H9 (cell line): ENCODE data around the gene NPNT. TPM values are rescaled to one million over a fixed set of nuclear protein-coding genes. Genes with fewer than 3 reads are reported as not detected.

ENCODE experiments used
- DNase-seq: peaks from one replicate; pipeline ENCODE4 v3.0.0-alpha.2; 2017
- H2AFZ ChIP-seq: one replicate; pipeline ENCODE4 v1.6.1; 2013; ENCODE audit warnings: mild to moderate bottlenecking, low read length, control low read depth, moderate library complexity
- H2AK5ac ChIP-seq: 2 replicates; pipeline ENCODE4 v1.6.1; 2013; ENCODE audit warnings: low read length, control low read depth, mixed read lengths; ENCODE audit not compliant: insufficient read length
- H2BK120ac ChIP-seq: one replicate; pipeline ENCODE4 v1.6.1; 2013; ENCODE audit warnings: low read depth, mild to moderate bottlenecking, low read length, control low read depth, inconsistent platforms; ENCODE audit not compliant: poor library complexity, severe bottlenecking
- H2BK12ac ChIP-seq: 2 replicates; pipeline ENCODE4 v1.6.1; 2013; ENCODE audit warnings: low read length, control low read depth, mixed read lengths, low read depth; ENCODE audit not compliant: insufficient read length
- H2BK15ac ChIP-seq: 2 replicates; pipeline ENCODE4 v1.6.1; 2013; ENCODE audit warnings: low read depth, low read length, control low read depth
- H2BK20ac ChIP-seq: one replicate; pipeline ENCODE4 v1.6.1; 2013; ENCODE audit warnings: low read depth, mild to moderate bottlenecking, low read length, control low read depth, inconsistent platforms; ENCODE audit not compliant: poor library complexity, severe bottlenecking
- H2BK5ac ChIP-seq: 2 replicates; pipeline ENCODE4 v1.6.1; 2013; ENCODE audit warnings: low read length, control low read depth, mixed read lengths; ENCODE audit not compliant: insufficient read length
- H3K14ac ChIP-seq: 2 replicates; pipeline ENCODE4 v1.6.1; 2013; ENCODE audit warnings: low read length, control low read depth; ENCODE audit not compliant: insufficient read depth
- H3K18ac ChIP-seq: 2 replicates; pipeline ENCODE4 v1.6.1; 2013; ENCODE audit warnings: low read depth, mild to moderate bottlenecking, mixed read lengths, low read length, control low read depth; ENCODE audit not compliant: insufficient read length
- H3K23ac ChIP-seq: 2 replicates; pipeline ENCODE4 v1.6.1; 2013; ENCODE audit warnings: low read length, control low read depth, mixed read lengths, low read depth; ENCODE audit not compliant: insufficient read length
- H3K23me2 ChIP-seq: 2 replicates; pipeline ENCODE4 v1.6.1; 2013; ENCODE audit warnings: low read depth, mild to moderate bottlenecking, mixed read lengths, low read length, control low read depth; ENCODE audit not compliant: insufficient read length, poor library complexity, severe bottlenecking
- H3K27ac ChIP-seq: 2 replicates; pipeline ENCODE4 v1.5.1; 2013; ENCODE audit warnings: low read length, control low read depth, mixed read lengths, low read depth; ENCODE audit not compliant: insufficient read length
- H3K27me3 ChIP-seq: 2 replicates; pipeline ENCODE4 v1.6.1; 2013; ENCODE audit warnings: low read length, control low read depth, inconsistent platforms; ENCODE audit not compliant: insufficient read depth
- H3K4ac ChIP-seq: 2 replicates; pipeline ENCODE4 v1.6.1; 2013; ENCODE audit warnings: low read depth, mild to moderate bottlenecking, control low read depth, inconsistent platforms, low read length, moderate library complexity
- H3K4me1 ChIP-seq: 2 replicates; pipeline ENCODE4 v1.6.1; 2013; ENCODE audit warnings: low read length, control low read depth, inconsistent platforms; ENCODE audit not compliant: insufficient read depth
- H3K4me2 ChIP-seq: 2 replicates; pipeline ENCODE4 v1.6.1; 2013; ENCODE audit warnings: low read length, control low read depth, mixed read lengths; ENCODE audit not compliant: insufficient read length, insufficient read depth
- H3K56ac ChIP-seq: 2 replicates; pipeline ENCODE4 v1.6.1; 2013; ENCODE audit warnings: low read depth, mild to moderate bottlenecking, mixed read lengths, low read length, control low read depth; ENCODE audit not compliant: insufficient read length
- H3K79me1 ChIP-seq: 2 replicates; pipeline ENCODE4 v1.6.1; 2013; ENCODE audit warnings: low read depth, mild to moderate bottlenecking, moderate library complexity, low read length, control low read depth, inconsistent platforms; ENCODE audit not compliant: insufficient read depth, poor library complexity, severe bottlenecking
- H3K79me2 ChIP-seq: 2 replicates; pipeline ENCODE4 v1.6.1; 2013; ENCODE audit warnings: low read length, control low read depth, inconsistent platforms; ENCODE audit not compliant: insufficient read depth
- H3K9ac ChIP-seq: 2 replicates; pipeline ENCODE4 v1.6.1; 2013; ENCODE audit warnings: low read length, control low read depth, mixed read lengths; ENCODE audit not compliant: insufficient read length; ENCODE audit errors: extremely low read depth
- H3K9me3 ChIP-seq: one replicate; pipeline ENCODE4 v1.6.1; 2013; ENCODE audit warnings: low read depth, low read length, inconsistent platforms; ENCODE audit not compliant: control insufficient read depth
- H3T11ph ChIP-seq: one replicate; pipeline ENCODE4 v1.6.1; 2013; ENCODE audit warnings: mild to moderate bottlenecking, low read length, control low read depth, inconsistent platforms
- H4K20me1 ChIP-seq: one replicate; pipeline ENCODE4 v1.6.1; 2013; ENCODE audit not compliant: control insufficient read depth, insufficient read length, insufficient read depth
- H4K5ac ChIP-seq: 2 replicates; pipeline ENCODE4 v1.6.1; 2013; ENCODE audit warnings: low read depth, mild to moderate bottlenecking, mixed read lengths, low read length, control low read depth; ENCODE audit not compliant: insufficient read length
- H4K8ac ChIP-seq: replicated peaks from 2 replicates; pipeline ENCODE4 v1.6.1; 2013; ENCODE audit warnings: low read length, control low read depth, mixed read lengths, low read depth; ENCODE audit not compliant: insufficient read length
- H4K91ac ChIP-seq: 2 replicates; pipeline ENCODE4 v1.6.1; 2013; ENCODE audit warnings: low read depth, mild to moderate bottlenecking, moderate library complexity, mixed read lengths, low read length, control low read depth; ENCODE audit not compliant: insufficient read length
- H3K27ac Mint-ChIP-seq, 3 experiments: 2 replicates in 2 of 3; 3 replicates in 1 of 3; pipeline ENCODE4 v1.8.0; 2020 to 2021; ENCODE audit warnings: mixed read lengths in 3 of 3, mild to moderate bottlenecking in 1 of 3, moderate library complexity in 1 of 3
- H3K27me3 Mint-ChIP-seq: 2 replicates; pipeline ENCODE4 v1.8.0; 2021; ENCODE audit warnings: low read depth, mild to moderate bottlenecking, moderate library complexity, mixed read lengths
- H3K36me3 Mint-ChIP-seq, 3 experiments: 2 replicates in 2 of 3; 3 replicates in 1 of 3; pipeline ENCODE4 v1.8.0; 2020 to 2021; ENCODE audit warnings: low read depth in 3 of 3, mixed read lengths in 3 of 3; ENCODE audit not compliant: insufficient read depth in 1 of 3
- H3K4me1 Mint-ChIP-seq, 2 experiments: 2 replicates each; pipeline ENCODE4 v1.8.0; 2020; ENCODE audit warnings: mixed read lengths in 2 of 2
- H3K4me3 Mint-ChIP-seq, 2 experiments: 2 replicates in 1 of 2; 3 replicates in 1 of 2; pipeline ENCODE4 v1.8.0; 2020 to 2021; ENCODE audit warnings: mild to moderate bottlenecking in 2 of 2, mixed read lengths in 2 of 2, moderate library complexity in 1 of 2
- H3K9me3 Mint-ChIP-seq, 2 experiments: 2 replicates in 1 of 2; 3 replicates in 1 of 2; pipeline ENCODE4 v1.8.0; 2020; ENCODE audit warnings: mild to moderate bottlenecking in 2 of 2, mixed read lengths in 2 of 2, moderate library complexity in 1 of 2
- WGBS: extraction: QIAGEN DNeasy Blood & Tissue Kit; methylation state at CpG from one replicate; pipeline ENCODE4 v1.1.7; 2013; ENCODE audit warnings: missing lambda C conversion rate, low lambda C conversion rate, mixed read lengths; ENCODE audit not compliant: insufficient read length; ENCODE audit errors: extremely low coverage; 5-methylcytosine and 5-hydroxymethylcytosine counted together
- total RNA-seq: library from RNA; stranded (reverse); gene quantifications from 2 replicates; pipeline ENCODE4 v1.2.1, GENCODE V29; 2021
- TF ChIP-seq, protein P1 (sequence below): fragments of 200-600 bp; sonication (generic); conservative IDR thresholded peaks from 3 replicates; pipeline ENCODE4 v1.8.0; 2021; ENCODE audit warnings: antibody characterized with exemption, mild to moderate bottlenecking

NPNT gene
- total RNA-seq, 1 experiment from 2014 or later: 0.37 TPM

DNA sequence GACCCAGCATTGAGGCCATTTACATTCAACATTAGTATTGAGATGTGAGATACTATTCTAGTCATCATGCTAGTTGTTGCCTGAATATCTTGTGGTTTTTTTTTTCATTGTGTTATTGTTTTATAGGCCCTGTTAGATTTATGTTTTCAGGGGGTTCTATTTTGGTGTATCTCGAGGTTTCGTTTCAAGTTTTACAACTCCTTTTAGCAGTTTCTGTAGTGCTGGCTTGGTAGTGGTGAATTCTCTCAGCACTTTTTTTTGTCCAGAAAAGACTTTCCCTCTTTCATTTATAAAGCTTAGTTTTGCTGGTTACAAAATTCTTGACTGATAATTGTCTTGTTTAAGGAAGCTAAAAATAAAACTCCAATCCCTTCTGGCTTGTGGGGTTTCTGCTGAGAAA lies 115.5 kb downstream of the NPNT start:
- H3K23me2 ChIP-seq: no peaks in the 10 kb centered on the region
- H4K5ac ChIP-seq: no peak overlapping the region
- H3K14ac ChIP-seq: no peak overlapping the region
- no peak overlapping the region for H2BK20ac ChIP-seq
- no peak overlapping the region for H3K27ac Mint-ChIP-seq
- H2AK5ac ChIP-seq: no peak overlapping the region
- no peaks in the 10 kb centered on the region for H3K79me2 ChIP-seq
- H3K4me1 Mint-ChIP-seq: no peaks in the 10 kb centered on the region
- H4K20me1 ChIP-seq: no peaks in the 10 kb centered on the region
- no peak overlapping the region for H3T11ph ChIP-seq
- peaks cover 3 to 14% (median 5%) of the 10 kb centered on the region in 3 experiments; a peak in 4 of 7 replicates for H3K36me3 Mint-ChIP-seq
- TF ChIP-seq, protein P1, sequence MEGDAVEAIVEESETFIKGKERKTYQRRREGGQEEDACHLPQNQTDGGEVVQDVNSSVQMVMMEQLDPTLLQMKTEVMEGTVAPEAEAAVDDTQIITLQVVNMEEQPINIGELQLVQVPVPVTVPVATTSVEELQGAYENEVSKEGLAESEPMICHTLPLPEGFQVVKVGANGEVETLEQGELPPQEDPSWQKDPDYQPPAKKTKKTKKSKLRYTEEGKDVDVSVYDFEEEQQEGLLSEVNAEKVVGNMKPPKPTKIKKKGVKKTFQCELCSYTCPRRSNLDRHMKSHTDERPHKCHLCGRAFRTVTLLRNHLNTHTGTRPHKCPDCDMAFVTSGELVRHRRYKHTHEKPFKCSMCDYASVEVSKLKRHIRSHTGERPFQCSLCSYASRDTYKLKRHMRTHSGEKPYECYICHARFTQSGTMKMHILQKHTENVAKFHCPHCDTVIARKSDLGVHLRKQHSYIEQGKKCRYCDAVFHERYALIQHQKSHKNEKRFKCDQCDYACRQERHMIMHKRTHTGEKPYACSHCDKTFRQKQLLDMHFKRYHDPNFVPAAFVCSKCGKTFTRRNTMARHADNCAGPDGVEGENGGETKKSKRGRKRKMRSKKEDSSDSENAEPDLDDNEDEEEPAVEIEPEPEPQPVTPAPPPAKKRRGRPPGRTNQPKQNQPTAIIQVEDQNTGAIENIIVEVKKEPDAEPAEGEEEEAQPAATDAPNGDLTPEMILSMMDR: no peak
- no peak overlapping the region for H3K9ac ChIP-seq
- H3K4me1 ChIP-seq: no peaks in the 10 kb centered on the region
- peaks cover 11 to 13% of the 10 kb centered on the region in 2 experiments; a peak in 4 of 5 replicates for H3K9me3 Mint-ChIP-seq
- no peak overlapping the region for H2BK15ac ChIP-seq
- H3K27me3 ChIP-seq: no peaks in the 10 kb centered on the region
- H4K91ac ChIP-seq: no peak overlapping the region
- WGBS: no CpG with 5 or more reads among the region's 2 CpGs
- no peak overlapping the region for H4K8ac ChIP-seq
- no peak for DNase-seq
- no peaks in the 10 kb centered on the region for H3K27me3 Mint-ChIP-seq
- no peak overlapping the region for H3K27ac ChIP-seq
- no peaks in the 10 kb centered on the region for H3K79me1 ChIP-seq
- no peak overlapping the region for H3K56ac ChIP-seq
- no peak overlapping the region for H3K23ac ChIP-seq
- H3K9me3 ChIP-seq: no peaks in the 10 kb centered on the region
- no peak overlapping the region for H2BK5ac ChIP-seq
- H2AFZ ChIP-seq: no peak overlapping the region
- H3K4me3 Mint-ChIP-seq: no peak overlapping the region
- H3K4ac ChIP-seq: no peak overlapping the region
- H2BK120ac ChIP-seq: no peak overlapping the region
- H3K18ac ChIP-seq: no peak overlapping the region
- no peak overlapping the region for H2BK12ac ChIP-seq
- no peak overlapping the region for H3K4me2 ChIP-seq
